ENCODE data around the gene ZNF799.
"Not testable (repeated sequence)": the region's sequence is repeated elsewhere in the genome, so short reads cannot be mapped to it uniquely, and the experiment has no call there.

Gene ZNF799

DNA sequence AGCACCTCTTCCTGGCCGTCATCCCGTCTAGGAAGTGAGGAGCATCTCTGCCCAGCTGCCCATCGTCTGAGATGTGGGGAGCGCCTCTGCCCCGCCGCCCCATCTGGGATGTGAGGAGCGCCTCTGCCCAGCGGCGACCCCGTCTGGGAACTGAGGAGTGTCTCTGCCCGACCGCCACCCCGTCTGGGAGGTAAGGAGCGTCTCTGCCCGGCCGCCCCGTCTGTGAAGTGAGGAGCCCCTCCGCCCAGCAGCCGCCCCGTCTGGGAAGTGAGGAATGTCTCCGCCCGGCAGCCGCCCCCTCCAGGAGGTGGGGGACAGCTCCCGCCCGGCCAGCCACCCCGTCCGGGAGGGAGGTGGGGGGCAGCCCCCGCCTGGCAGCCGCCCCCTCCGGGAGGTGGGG lies 38.8 kb downstream of the ZNF799 start:
- DNase-seq (ENCODE audit: low spot score): not testable (repeated sequence)

DNA sequence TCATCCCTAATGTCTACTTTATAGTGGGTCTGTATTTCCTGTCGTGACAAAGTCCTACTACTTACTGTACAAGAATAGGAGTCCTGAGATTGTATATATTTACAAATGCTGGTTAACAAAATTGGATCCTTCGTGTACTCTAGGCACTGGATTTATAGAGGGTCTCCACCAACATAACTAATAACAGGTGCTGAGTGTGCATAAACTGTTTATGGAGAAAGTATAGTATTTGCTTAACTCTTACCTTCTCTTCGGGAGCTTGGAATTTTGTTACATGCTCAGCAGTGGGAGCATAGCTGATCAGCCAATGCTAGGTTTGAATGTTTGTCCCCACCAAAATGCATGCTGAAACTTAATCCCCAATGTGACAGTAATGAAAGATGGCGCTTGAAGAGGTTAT lies 47.7 kb downstream of the ZNF799 start:
- no peak for DNase-seq (ENCODE audit: low spot score)

DNA sequence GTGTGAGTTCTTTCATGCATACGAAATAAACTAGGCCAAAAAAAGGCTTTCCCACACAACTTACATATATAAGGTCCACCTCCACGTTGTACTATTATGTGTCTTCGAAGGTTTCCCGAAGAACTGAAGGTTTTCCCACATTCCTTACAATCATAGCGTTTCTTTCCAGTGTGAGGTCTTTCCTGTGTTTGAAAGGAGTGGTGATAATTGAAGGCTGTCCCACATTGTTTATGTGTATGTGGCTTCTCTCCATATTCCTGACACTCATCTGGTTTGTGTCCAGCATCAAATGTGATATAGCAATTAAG lies 50.2 kb downstream of the ZNF799 start:
- DNase-seq (ENCODE audit: low spot score): no peak

DNA sequence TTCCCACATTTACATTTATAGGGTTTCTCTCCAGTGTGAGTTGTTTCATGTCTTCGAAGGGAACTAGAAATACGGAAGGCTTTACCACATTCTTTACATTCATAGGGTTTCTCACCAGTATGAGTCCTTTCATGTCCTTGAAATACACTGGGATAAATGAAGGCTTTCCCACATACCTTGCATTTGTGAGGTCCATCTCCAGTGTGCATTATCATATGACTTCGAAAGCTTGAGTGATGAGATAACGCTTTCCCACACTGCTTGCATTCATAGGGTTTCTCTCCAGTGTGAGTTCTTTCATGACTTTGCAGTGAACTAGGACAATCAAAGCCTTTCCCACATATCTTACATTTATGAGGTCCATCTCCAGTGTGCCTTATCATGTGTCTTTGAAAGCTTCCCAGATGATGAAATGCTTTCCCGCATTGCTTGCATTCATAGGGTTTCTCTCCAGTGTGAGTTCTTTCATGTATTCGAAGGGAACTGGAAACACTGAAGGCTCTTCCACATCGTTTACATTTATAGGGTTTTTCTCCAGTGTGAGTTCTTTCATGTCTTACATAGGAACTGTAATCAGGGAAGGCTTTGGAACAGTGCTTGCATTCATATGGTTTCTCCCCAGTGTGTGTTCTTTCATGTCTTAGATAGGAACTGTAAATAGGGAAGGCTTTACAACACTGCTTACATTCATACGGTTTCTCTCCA lies 50.7 kb downstream of the ZNF799 start:
- DNase-seq (ENCODE audit: low spot score): no peak

DNA sequence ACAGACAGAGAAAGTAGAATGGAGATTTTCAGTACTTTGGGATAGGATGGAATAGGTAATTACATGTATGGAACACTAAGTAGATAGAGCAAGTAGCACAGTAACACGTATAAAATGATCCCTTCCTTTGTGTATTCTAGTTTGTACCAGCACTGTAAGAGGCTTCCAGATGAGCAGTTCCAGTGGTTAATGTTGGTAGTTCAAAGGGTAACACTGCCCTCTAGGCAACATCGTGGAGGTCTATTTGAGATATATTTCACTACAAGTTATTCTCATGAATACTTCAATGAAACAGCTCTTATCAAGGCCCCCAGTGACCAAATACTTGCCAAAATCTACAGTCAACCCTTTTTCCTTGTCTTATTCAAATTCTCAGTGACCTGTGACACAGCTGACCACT lies 54.2 kb downstream of the ZNF799 start:
- peak; percentile 20 for DNase-seq (ENCODE audit: low spot score)

DNA sequence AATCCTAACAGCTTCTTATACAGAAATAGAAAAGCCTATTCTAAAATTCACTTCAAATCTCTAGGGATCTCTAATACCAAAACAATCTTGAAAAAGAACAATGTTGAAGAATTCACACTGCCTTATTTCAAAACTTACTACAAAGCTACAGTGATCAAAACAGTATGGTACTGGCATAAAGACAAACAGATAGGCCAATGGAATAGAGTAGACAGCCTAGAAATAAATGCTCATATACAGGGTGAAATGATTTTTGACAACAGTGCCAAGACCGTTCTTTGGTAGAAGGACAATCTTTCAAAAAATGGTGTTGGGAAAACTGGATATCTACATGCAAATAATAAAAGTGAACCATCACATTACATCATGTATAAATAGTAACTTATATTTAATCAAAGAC lies 55.9 kb downstream of the ZNF799 start:
- DNase-seq (ENCODE audit: low spot score): no peak
